ENCODE data around the gene ADCY9.

ADCY9 gene

DNA sequence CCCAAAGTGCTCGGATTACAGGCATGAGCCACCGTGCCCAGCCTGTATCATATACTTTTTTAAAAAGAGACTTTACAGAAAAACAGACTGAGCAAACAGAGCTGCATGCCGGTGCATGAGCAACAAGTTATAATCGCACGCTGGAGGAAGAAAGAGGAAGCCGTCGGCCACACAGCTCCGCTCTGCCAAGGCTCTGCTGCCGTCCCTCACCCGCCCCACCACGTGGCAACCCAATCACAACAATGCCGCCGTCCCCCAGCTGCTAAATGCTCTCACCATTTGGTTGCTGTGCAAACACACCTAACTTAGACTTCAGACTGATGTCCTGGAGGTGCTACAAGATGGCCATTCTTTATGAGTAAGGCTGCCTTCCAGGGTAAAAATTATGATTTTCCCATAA is 83.5 kb downstream of the ADCY9 start:
- DNase-seq (ENCODE audit: low read depth): no peak

DNA sequence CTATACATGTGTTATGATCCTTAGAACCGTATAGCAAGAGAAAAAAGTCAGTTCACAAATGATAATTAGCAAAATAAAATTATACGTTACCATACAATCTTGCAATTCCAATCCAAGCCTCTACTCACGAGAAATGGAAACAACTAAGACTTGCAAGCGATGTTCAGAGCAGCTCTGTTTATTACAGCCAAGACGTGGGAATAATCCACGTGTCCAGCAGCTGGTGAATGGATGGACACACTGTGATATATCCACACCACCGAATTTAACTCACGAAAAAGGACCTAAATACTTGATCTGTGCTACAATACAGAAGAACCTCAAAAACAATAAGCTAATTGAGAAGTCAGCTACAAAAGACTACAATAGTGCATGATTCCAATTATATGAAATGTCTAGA is 88.1 kb downstream of the ADCY9 start:
- no peak for DNase-seq (ENCODE audit: low read depth)

DNA sequence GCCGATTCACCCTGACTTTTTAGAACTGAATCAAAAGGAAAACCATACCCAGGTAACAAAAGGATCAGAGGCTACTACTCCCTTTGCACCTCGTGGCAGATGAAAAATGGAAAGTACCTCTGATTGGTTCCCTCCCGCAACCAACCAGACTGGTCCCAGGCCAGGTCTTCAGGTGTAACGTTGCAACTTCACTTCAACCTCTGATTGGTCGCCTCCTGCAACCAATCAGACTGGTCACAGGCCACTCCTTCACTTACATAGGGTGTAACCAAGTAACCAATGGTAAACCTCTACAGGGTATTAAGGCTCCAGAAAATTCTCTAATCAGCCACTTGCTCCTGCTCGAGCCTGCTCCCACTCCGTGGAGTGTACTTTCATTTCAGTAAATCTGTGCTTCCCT is 89.4 kb downstream of the ADCY9 start:
- DNase-seq (ENCODE audit: low read depth): no peak

DNA sequence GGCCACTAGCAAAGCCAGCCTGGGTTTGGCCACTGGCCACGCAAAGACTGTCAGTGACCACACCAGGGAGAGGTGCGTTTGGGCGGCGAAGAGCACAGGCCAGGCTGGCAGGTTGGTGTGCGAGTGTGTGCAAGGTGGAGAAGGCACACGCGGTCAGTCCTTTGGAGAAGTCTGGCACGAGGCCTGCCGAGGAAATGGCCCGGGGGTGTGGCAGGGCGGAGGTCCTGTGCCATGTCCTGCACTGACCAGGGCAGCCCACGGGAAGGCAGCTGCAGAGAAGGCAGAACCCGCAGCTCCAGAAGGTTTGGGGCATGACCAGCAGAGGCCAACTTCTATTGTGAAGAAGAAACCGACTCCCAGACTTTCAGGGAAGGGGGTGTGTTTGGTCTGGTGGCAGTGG is 90.8 kb downstream of the ADCY9 start:
- DNase-seq (ENCODE audit: low read depth): no peak

DNA sequence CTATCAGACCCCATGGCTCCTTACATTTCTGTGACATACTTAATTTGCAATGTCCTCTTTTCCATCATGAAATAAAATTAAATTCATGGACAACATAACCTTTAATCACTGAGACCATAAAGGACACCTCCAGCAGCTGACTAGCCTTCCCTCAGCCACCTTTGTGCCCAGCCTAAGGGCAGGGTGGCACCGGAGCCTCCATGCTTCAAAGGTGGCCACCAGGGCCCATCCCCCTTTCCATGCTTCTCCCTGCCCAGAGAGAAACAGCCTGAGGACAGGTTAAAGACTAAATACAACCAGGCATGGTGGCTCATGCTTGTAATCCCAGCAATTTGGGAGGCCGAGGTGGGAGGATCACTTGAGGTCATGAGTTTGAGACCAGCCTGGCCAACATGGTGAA is 94.3 kb downstream of the ADCY9 start:
- no peak for DNase-seq (ENCODE audit: low read depth)

DNA sequence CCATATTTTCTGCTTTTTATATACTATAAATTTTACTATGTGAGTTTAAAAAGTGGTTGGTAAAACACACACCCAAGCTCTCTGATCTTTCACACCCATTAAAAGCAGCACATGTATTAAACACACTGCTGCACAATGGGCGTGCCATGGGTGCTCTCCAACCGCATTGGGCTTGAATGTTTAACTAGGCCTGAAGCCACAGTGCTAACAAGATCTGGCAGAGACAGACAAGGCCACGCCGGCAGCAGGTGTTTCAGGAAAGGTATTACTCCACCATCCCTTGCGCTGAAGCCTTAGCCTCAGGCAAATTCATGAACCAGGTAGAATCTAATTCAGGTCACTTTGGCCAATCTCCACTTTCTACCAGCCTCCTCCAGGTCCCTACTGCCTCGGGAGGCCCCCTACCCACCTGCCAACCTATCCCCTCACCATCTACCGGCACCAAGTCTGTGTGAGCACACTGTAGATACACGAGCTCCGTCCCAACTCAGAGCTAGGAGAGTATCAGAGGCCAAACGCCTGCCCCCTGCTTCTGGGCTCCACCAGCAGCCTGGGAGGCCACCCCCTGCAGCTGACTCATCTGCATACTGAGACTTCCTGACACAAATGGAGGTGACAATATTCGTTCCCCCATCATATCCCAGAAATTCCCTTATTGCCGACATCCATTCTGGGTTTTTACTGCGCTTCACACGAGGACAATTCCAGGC is 95.0 kb downstream of the ADCY9 start:
- no peak for DNase-seq (ENCODE audit: low read depth)

DNA sequence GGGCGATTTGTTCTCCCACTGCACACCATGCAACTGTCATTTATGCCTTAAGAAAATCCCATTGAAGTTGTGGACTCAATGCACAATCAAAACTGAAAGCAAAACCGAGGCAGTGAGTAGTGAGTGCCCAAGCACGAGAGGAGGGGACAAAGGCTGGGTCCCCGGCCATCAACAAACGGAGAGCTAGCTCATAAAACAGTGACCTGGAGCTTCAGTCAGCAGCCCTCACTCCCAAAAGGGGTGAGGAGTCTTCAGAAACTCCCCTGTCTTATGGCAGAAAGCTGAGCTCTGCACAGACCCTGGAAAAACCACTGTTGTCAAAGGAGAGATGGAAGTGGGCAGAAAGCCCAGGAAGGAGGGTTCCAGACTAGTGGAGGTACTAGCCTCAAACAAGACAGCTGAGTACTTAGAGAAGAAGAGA is 96.9 kb downstream of the ADCY9 start:
- DNase-seq (ENCODE audit: low read depth): no peak

DNA sequence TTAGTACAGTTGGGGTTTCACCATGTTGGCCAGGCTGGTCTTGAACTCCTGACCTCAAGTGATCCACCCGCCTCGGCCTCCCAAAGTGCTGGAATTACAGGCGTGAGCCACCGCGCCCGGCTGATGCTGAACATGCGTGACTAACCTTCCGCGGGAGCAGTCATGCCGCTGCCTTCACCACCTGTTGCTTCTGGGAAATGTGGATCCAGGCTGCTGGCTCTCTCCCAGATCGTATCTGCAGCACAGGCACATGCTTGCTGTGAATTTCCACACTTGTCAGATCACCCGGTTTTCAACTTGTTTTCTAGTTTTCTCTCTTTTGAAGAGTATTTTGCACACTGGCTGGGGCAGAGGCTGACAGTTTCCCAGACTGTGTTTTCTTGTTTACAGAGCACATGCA is 97.9 kb downstream of the ADCY9 start:
- no peak for DNase-seq (ENCODE audit: low read depth)

DNA sequence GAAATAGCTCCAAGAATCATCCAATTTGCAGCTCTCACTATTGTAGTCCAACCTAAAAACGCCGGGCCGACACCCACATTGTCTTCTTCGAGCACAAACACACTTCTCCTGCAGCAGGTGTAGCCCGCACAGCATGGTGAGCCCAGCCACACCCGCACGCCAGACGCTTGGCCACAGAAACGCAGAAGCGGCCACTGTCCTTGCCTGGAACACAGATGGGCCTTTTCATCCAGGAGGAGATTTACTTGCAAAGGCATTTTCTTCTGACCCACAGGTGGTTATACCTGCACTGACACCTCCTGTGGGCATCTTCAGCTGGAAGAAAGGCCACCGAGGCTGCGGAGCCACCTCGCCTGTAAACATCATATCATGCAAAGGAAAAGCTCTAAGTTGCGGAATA is 98.4 kb downstream of the ADCY9 start:
- DNase-seq (ENCODE audit: low read depth): no peak

DNA sequence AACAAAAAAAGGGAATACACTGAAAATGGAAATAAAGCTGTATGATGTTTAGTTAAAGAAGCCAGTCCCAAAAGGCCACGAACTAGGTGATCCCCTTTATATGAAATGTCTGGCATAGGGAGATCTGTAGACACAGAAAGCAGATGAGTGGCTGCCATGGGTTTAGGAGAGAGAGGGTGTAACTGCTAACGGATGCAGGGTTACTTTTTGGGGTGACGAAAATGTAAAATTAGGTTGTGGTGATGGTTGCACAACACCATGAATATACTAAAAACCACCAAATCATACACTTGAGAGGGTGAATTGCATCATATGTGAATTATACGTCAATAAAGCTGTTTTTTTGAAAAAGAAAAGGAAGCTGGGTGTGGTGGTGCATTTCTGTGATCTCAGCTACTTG is 99.6 kb downstream of the ADCY9 start:
- DNase-seq (ENCODE audit: low read depth): no peak

DNA sequence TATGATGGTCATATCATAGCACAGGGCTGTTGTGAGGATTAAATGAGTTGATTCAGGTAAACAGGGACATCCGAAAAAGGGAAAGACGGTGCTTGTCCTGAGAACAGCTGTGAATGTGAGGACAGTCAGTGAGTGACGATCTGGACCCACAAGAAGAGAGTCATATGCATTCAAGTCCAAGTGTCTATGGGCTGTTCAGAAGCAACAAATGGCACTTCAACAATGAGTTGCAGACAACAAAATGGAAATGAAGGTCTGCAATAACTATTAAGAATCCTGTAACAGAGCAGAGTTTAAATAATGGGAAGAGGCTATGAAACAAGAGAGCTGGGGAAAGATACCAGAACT is 100.3 kb downstream of the ADCY9 start:
- no peak for DNase-seq (ENCODE audit: low read depth)

DNA sequence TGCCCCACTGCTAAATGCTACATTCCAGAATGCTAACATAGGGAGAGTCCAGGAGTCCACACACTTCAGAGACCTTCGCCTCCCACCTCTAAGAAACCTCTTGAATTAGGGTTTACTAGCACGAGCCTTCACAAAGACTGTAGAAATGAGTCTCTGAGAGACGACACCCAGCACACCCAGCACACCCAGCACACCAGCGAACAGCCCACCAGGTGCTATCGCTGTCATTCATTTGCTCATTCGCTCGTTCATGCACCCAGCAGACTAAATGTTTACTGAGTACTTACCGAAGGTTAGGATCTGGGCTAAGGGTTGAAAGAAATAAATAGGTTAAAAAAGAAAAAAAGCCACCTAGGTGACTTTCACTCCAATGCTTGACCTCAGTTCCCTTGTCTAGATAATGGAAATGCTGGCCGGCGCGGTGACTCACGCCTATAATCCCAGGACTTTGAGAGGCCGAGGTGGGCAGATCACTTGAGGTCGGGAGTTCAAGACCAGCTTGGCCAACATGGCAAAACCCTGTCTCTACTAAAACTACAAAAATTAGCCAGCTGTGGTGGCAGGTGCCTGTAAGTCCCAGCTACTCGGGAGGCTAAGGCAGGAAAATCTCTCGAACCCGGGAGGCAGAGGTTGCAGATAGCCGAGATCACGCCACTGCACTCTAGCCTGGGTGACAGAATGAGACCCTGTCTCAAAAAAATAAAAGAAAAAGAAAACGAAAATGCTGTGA is 100.8 kb downstream of the ADCY9 start:
- DNase-seq (ENCODE audit: low read depth): no peak

DNA sequence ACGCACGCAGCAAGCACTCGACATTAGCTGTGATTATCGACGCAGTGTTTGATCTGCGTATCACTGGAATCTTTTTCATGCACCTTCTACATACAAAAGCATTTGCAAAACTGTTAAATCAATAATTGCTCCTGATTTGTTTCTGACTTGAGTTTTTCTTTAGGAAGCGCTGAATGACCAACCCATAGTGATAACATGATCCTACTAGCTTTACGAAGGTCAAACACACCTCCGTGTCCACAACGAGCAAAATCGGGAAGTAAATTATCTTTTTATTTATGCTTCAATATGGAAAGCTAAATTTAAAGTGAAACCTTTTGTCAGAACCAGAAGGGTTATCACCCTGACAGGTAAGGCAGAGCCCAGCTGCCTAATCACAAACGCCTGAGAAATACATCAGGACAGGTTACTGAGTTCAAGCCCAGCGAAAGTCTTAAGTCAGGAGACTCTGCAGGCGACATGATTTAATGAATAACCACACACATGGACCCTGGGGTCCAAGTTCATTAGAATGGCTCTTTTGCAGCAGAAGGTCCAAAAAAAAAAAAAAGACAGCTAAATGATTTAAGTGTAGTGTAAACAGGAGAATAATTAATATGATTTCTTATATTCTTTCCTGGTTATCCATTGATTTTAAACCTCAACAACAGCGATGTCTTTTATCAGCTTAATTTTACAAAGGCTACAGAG is 104.2 kb downstream of the ADCY9 start:
- no peak for DNase-seq (ENCODE audit: low read depth)

DNA sequence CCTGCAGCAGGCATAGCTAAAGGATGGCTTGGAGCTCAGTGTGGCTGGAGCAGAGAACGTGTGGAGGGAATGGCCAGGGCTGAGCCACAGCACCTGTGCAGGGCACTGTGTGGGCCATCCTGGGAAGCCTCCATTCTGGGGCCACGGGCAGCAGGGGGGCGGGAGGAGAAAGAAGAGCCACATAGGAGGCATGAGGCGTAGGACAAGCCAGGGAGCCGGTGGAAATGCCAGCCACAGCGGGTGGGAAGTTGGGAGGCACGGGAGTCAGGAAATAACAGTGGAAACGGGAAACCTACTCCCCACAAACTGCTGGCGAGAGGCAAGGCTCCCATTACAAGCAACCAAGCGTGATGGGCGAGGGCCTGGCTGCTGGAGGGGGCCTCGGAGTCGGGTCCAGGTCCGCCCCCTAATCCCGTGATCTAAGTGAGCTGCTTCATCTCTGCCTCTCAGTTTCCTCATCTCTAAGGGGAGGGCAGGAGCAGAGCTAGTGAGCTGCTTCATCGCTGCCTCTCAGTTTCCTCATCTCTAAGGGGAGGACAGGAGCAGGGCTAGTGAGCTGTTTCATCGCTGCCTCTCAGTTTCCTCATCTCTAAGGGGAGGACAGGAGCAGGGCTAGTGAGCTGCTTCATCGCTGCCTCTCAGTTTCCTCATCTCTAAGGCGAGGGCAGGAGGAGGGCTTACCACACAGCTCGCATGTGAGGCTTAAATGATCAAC is 104.9 kb downstream of the ADCY9 start:
- DNase-seq (ENCODE audit: low read depth): no peak

DNA sequence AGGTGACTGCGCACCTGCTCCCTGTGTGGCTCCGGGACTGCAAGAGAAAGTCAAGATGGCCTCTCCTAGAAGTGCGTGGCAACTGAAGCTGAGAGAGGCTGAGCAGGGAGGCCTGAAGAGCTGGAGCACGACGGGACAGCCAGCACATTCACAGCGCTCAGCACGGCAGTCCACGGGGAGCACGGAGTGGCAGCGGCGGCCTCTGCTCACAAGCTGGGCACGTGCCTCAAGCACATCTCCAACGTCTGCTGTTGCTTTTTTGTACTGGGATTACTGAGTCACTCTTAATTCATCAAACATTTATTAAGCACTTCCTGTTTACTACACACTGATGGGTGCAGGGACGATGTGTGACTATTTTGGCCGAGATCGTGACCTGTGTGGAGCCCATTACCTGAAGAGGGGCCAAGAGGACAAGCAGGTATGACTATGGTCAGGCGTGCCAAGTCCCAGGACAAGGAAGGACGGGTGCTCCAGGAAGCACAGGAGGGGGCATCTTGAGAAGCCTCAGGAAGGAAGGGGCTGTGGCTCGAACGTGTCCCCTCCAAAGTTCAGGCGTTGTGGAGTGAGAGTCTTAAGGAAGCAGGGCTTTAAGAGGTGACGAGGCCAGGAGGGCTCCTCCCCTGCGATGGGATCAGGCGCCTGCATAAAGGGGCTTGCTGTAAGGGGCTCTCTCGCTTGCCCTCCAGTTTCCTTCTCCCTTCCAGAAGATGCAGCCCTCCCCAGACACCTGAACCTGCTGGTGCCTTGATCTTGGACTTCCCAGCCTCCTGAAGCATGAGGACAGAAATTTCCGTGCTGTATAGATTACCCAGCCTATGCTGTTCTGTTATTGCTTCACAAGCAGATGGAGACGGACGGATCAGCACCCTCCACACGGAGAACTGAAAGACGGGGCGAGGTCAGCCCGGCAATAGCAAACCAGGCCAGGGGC is 105.8 kb downstream of the ADCY9 start:
- no peak for DNase-seq (ENCODE audit: low read depth)

DNA sequence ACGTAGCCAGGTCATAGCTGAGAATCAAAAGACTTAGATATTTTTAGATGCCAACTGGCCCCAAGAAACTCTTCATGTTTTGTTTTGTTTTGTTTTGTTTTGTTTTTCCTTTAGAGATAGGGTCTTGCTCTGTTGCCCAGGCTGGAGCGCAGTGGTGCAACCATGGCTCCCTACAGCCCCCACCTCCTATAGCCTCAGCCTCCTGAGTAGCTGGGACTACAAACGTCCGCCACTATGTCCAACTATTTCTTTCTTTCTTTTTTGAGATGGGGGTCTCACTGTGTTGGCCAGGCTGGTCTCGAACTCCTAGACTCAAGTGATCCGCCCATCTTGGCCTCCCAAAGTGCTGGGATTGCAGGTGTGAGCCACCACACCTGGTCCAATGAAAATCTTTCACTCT is 107.1 kb downstream of the ADCY9 start:
- DNase-seq (ENCODE audit: low read depth): no peak

DNA sequence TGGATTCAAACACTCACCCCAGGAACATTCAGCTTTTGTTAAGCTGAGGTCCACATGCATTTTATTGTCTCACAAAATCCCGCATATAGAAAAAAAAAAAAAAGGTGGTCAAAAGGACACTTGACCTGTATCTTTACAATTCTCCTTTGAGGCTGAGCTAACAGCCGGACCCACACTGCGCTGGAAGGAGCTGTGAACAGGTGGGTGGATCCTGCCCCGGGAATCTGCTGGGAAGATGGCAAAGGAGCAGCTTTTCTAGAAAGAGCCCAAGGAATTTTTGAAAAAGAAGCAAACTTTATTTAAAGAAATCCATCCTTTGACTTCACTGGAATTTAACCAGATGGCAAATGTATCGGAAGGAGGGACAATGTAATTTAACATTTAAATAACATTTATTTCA is 108.1 kb downstream of the ADCY9 start:
- no peak for DNase-seq (ENCODE audit: low read depth)

DNA sequence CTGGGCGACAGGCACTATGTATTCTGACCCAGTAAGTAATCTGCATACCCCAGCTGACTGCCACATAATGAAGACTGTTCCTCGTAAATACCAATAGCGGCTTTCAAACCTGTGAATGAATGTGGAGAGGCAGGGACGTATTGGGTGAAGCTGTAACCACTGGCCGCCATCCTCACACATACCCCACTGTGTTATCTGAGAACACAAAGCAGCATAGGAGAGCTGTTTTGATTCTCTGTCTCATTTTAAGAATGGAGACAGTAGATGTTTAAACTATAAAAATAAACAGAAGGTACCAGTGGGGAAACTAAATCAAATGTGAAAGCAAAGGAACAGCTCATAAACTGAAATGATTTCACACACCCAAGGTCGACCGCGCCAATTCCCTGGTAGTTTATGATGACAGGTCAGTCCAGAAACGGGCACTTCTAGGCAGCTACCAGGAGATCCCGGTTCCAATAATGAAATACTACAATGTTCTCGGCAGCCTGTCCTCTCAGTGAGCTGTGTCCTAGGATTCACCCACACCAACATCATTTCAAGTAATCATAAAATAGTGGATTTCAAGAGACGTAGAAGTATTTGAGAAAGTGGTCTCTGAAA is 109.7 kb downstream of the ADCY9 start:
- DNase-seq (ENCODE audit: low read depth): no peak

DNA sequence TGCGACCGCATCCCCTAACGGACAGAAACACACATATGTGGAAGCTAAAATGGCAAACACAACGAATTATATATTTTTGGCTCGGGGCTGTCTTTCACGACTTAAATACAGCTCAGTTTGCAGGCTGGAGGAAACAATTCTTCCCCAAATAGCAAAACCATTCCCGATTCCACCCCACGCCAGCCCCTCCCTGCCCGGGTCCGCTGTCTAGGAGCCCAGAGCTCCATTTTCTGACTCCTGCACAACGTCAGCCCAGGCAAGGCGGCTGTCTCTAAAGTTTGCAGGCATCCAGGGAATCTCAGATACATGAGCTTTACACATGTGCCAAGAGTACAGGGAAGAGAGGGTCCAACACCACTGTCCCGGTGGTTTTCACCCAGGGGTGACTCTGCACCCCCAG is 110.5 kb downstream of the ADCY9 start:
- no peak for DNase-seq (ENCODE audit: low read depth)

DNA sequence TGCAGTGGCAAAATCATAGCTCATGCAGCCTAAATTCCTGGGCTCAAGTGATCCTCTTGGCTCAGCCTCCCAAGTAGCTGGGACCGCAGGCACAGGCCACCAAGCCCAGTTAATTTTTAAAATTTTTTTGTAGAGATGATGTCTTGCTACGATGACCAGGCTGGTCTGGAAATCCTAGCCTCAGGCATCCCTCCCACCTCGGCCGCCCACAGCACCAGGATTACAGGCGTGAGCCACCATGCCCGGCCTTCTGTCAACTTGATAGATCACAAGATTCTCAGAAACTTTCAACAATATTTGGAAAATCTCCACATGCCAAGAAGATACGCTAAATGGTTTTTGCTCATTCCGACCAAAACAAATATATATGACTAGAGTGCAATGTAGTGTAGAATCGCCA is 111.0 kb downstream of the ADCY9 start:
- DNase-seq (ENCODE audit: low read depth): no peak

DNA sequence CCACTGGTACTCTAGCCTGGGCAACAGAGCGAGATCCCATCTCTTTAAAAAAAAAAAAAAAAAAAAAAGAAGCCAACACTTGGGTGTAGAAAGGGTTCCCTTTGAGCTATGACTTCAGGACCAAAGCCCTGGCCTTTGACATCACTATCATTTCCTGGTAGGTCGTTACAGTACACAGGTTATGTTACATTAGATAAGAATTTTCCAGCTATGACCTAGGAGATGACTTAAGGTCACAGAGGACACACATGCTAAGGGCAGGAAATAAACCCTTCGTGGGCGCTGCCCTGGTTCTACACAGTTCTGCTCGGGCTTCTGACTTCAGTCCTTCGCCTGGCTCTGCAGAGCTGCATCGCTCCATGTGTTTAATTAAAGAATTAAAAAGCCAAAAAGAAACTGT is 112.0 kb downstream of the ADCY9 start:
- no peak for DNase-seq (ENCODE audit: low read depth)

All from activated T-helper 1 cell treated with Interleukin-2 at 50 U/mL for 16 hours (primary cell).